Measurements from ENCODE around the gene RNASE13.
"Not testable (repeated sequence)": the region's sequence is repeated elsewhere in the genome, so short reads cannot be mapped to it uniquely, and the experiment has no call there.

Gene RNASE13

GRCh38 chr14:21040941-21041340, 6.3 kb upstream of the RNASE13 start:
- not testable (repeated sequence) for DNase-seq

- DNase-seq, result no peak
Observed at GRCh38 chr14:21040370-21040925, 5.8 kb upstream of the RNASE13 start.

- DNase-seq, result peak; percentile 21 to 59
Observed at GRCh38 chr14:21039585-21040369, 5.2 kb upstream of the RNASE13 start.

GRCh38 chr14:21038441-21039422, 4.1 kb upstream of the RNASE13 start:
- no peak for DNase-seq

DNA sequence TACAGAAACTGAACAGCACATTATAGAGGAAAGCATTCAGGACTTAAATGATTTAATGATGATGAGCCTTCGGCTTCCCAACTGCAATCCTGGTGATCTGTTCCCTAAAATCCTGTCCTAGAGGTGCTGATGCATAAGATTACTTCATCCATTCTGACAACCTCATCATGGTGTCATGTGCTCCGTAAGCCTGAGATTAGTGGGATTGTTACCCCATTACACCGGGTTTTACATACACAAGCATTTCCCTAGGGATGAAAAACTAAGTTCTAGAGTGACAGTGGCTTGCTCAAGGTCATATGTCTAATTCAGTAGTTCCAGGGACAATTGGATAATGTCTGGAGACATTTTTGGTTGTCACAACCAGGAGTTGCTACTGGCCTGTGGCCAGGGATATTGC, 2.5 kb upstream of the RNASE13 start:
- DNase-seq, result no peak

- peak in 1 of 2 donors; percentile 20 for DNase-seq
Observed at GRCh38 chr14:21036751-21037150, 2.1 kb upstream of the RNASE13 start.

GRCh38 chr14:21033133-21033698, 1.4 kb downstream of the RNASE13 start:
- DNase-seq, result no peak

- DNase-seq, result no peak
Observed at GRCh38 chr14:21032326-21033132, 2.1 kb downstream of the RNASE13 start.

- no peak for DNase-seq
Observed at GRCh38 chr14:21030531-21030930, 4.1 kb downstream of the RNASE13 start.

DNA sequence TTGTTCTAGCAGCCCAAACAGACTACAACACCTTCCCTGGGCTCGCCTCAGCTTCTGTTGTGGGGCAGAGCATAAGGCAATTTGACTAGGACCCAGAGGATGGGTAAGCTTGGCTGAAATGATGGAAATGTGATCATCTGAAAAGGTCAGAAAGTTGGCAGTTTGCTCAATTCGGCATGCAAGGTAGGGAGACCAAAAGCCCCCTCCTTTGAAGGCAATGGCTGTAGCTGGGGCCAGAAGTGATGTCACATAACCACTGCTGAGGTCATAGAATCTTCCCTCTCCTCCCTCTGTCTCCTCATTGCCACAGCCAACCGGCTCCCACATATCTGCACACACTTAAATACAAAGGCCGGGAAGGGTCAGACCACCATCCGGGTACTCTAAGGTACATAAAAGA, 4.7 kb downstream of the RNASE13 start, which contains the start of gene TPPP2:
TSS of gene TPPP2 (plus strand) at position 301 of the 400 bp plus-strand sequence. CDS start 365 bp downstream, outside the sequence.
- DNase-seq, result no peak

GRCh38 chr14:21026988-21027315, 7.7 kb downstream of the RNASE13 start:
- no peak for DNase-seq

GRCh38 chr14:21026274-21026987, 8.2 kb downstream of the RNASE13 start:
- DNase-seq, result no peak

- DNase-seq, result no peak
Observed at GRCh38 chr14:21025371-21026273, 9.0 kb downstream of the RNASE13 start.

DNA sequence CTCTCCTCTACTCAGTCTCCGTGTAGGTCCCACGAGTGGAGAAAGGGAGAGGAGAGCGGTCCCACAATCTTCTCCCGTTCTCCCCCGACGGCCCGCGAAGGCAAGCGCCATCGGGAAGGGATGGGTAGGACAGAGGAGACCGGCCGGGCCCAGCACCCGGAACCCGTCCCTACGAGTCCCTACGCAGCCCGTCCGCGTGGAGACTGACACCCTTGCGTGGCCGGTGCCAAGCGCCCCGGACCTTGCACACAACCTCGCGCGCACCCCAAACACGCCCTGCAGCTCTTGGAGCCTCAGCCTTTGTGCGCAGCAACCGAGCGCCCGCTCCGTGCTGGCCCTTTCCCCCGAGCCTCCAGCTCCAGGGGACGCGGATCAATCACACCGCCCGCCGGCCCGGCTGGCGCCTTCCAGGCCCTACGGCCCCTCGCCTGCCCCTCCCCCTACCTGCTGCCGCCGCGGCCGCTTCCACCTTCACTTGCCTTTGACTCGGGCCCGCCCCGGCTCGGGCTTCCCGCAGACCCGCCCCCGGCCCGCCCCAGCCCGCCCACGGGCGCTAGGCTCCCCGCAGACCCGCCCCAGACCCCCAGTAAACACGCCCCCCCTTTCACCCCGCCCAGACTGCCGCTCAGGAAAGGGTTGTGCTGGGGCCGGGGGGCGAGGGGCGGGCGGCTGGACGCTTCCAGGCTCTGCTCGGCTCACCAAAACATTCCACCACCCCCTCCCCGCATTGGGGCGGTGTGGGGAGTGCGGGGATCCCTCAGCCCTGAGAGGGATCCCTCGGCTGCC, 9.8 kb downstream of the RNASE13 start, which contains the start of gene NDRG2:
TSS of gene NDRG2 (minus strand) at position 477 of the 786 bp plus-strand sequence. CDS start 1,746 bp downstream, outside the sequence.
- DNase-seq, result peak; percentile 81 to 84

DNA sequence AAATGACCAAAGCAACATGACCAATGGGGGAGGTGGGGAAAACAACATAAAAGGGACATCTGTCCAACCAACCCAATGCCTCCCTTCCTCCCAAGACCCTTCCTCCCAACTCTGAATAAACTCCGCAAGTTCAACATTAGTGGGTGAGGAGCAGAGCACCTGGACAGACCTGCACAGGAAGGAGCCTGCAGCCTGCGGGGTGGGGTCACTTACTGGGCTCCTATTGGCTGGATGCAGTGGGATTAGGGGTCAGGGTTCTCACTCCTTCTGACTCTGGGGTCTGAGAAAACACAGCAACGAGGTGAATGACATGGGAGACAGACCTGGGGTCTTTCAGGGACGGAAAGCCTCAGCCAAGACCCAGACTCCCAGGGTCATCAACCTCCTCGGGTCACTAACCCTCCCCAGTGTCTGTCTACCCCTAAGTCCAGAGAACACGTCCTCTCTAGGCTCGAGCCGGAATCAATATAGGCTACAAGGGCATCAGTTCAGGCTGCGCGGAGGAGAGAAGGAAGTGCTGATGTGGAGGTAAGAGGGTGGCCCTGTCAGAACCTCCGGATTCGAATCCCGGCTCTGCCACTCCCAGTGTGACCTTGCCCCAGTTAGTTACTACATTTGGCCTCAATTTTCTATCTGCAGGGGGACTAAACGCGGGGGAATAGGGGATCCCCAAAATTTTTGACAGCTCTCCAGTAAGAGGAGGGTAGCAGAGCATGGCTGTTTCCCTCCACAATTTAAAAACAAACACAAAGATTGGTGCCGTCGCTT, 10.6 kb downstream of the RNASE13 start:
- DNase-seq, result peak in 1 of 2 donors; percentile 15

DNA sequence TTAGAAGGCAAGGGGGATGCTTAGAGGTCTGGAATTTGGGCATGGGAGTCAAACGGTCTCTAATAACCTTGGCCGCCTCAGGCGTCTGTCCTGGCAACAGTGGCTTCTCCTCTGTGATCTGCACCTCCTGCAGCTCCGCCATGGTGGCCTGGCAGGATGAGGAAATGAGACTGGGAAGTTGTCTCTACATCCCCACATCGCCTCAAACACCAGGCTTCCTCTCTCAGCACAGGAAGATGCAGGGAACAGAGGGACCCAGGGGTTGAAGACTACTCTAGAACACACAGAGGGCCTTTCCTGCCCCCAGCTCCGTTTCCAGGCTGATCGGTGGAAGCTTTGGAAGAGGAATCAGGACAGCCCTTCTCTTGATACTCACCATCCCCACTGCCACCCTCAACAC, 11.4 kb downstream of the RNASE13 start:
- DNase-seq, result no peak

DNA sequence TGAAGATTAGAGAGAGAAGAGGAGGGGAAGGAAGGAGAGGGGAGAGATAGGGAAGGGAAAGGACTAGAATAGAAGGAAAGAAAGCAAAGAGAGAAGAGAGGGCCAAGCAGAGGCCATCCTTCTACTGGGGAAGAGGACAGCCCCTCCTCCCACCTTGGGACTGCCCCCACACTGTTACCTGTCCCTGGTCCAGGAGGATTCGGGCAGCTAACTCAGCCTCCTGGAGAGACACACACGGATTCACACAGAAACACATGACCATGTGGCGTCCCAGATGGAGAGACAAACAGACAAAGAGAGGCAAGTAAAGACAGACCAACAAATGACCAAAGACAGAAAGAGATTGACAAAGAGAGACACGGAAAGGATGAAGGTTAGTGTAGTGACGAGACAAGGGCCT, 11.9 kb downstream of the RNASE13 start:
- DNase-seq, result no peak

DNA sequence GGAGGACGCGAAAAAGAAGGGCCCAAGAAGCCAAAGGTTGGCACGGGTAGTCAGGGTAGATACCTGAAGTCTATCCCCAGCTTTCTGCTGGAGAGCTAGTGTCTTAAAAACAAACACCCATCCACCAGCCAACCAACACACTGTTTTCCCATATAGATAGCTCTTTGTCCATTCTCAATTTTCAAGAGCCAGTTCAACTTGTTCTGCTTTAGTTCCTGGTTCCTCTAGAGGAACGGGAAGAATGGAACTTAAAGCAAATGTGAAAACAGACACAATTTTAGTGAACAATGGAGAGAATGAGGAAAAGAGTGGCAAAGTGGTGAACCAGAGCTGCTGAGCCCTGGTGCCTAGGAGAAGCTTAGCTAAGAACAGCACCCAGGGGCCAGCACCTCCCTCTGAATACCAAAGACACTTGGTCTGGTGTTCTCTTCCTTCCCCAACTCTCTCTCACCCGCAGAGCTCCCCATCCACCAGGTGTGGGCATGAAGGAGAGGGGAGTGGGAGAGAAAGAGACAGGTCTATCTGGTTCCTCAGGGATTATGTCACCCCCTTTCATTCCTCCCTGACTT, 13.5 kb downstream of the RNASE13 start:
- DNase-seq, result no peak
